ENCODE measurements around the gene IGFL2. TPM values are rescaled to one million over a fixed set of nuclear protein-coding genes. Genes with fewer than 3 reads are reported as not detected.

The IGFL2 gene
- total and polyA plus RNA-seq, 9 of the 15 experiments (the other 6 are each of a cell fraction or from before 2014, with no cell fraction given), result 0.42 to 1.7 (median 0.75) TPM; not detected in 2

DNA sequence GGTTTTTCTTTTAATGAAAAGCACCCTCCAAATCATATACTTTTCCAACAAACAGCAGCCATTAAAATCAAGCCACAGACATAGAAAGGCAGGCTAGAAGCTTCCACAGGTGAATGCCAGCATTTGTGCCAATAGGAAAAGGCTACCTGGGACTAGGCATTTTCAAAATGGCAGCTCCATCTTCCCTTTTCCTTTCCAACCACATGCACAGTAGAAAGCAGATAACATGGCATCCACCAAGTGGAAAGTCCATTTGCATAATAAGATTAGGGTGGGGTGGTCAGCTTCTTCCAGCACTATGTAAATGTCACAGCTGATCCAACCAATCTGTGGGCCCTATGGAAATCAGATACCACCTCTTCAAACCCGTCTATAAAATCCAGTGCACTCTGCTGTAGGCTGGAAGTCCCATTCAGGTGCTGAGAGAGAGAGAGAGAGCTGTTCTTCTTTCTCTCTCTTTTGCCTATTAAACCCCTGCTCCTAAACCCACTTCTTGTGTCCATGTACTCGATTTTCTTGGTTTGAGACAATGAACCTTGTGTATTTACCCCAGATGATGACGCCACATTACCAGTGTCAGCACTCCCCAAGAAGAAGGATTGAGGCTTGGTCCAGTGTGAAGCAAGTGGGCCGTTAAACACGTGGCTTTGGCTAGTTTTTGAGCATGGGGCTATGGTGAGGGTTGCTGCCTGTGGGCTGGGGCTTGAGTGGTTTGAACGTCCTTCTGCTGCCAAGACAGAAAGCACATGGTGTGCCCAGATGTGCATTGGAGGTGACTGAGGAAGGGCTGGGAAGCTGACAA lies 57.3 kb downstream of the IGFL2 start (continued):
- TF ChIP-seq PCBP1 (IDR thresholded peaks at IDR 0.05; ENCODE audit: low read depth, low read length, poor library complexity, severe bottlenecking) (no peak), HMG20A (CRISPR knock-in tag; conservative IDR thresholded peaks at IDR 0.05) (no peak), ASH1L (IDR thresholded peaks at IDR 0.05; ENCODE audit: borderline replicate concordance, low read depth, partially characterized antibody) (no peak), CUX1 (CRISPR knock-in tag; IDR thresholded peaks at IDR 0.05) (no peak), ZNF121 (CRISPR knock-in tag; conservative IDR thresholded peaks at IDR 0.05) (no peak), CSDE1 (IDR thresholded peaks at IDR 0.05) (no peak), ZNF668 (CRISPR knock-in tag; IDR thresholded peaks at IDR 0.05) (peak; percentile 60; the same call in 1 of the 2 replicates), ZNF583 (CRISPR knock-in tag; IDR thresholded peaks at IDR 0.05) (0 out of 2 replicates have a peak, but pooled peaks have one; percentile 44), CREBBP (IDR thresholded peaks at IDR 0.05; ENCODE audit: low read depth, low read length) (no peak), PTRF (tag; IDR thresholded peaks at IDR 0.05) (0 out of 2 replicates have a peak, but pooled peaks have one; percentile 18), ZBTB17 (CRISPR knock-in tag; IDR thresholded peaks at IDR 0.05) (0 out of 2 replicates have a peak, but pooled peaks have one; percentile 19), BRD9 (IDR thresholded peaks at IDR 0.05; ENCODE audit: low read depth, partially characterized antibody) (no peak), ZNF124 (CRISPR knock-in tag; IDR thresholded peaks at IDR 0.05) (no peak), TRIM24 (IDR thresholded peaks at IDR 0.05) (no peak), NFRKB (IDR thresholded peaks at IDR 0.05; ENCODE audit: low read depth) (peak; percentile 83; the same call in 1 of the 2 replicates), TBP (optimal IDR thresholded peaks at IDR 0.05; ENCODE audit: low read depth, low read length) (peak; percentile 26)
- TF ChIP-seq, protein P1, sequence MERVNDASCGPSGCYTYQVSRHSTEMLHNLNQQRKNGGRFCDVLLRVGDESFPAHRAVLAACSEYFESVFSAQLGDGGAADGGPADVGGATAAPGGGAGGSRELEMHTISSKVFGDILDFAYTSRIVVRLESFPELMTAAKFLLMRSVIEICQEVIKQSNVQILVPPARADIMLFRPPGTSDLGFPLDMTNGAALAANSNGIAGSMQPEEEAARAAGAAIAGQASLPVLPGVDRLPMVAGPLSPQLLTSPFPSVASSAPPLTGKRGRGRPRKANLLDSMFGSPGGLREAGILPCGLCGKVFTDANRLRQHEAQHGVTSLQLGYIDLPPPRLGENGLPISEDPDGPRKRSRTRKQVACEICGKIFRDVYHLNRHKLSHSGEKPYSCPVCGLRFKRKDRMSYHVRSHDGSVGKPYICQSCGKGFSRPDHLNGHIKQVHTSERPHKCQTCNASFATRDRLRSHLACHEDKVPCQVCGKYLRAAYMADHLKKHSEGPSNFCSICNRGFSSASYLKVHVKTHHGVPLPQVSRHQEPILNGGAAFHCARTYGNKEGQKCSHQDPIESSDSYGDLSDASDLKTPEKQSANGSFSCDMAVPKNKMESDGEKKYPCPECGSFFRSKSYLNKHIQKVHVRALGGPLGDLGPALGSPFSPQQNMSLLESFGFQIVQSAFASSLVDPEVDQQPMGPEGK (CRISPR knock-in tag; IDR thresholded peaks at IDR 0.05; ENCODE audit: borderline replicate concordance), result no peak
- TF ChIP-seq, protein P2, sequence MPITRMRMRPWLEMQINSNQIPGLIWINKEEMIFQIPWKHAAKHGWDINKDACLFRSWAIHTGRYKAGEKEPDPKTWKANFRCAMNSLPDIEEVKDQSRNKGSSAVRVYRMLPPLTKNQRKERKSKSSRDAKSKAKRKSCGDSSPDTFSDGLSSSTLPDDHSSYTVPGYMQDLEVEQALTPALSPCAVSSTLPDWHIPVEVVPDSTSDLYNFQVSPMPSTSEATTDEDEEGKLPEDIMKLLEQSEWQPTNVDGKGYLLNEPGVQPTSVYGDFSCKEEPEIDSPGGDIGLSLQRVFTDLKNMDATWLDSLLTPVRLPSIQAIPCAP (CRISPR knock-in tag; IDR thresholded peaks at IDR 0.05; ENCODE audit: borderline replicate concordance), result no peak
- TF ChIP-seq, protein P3, sequence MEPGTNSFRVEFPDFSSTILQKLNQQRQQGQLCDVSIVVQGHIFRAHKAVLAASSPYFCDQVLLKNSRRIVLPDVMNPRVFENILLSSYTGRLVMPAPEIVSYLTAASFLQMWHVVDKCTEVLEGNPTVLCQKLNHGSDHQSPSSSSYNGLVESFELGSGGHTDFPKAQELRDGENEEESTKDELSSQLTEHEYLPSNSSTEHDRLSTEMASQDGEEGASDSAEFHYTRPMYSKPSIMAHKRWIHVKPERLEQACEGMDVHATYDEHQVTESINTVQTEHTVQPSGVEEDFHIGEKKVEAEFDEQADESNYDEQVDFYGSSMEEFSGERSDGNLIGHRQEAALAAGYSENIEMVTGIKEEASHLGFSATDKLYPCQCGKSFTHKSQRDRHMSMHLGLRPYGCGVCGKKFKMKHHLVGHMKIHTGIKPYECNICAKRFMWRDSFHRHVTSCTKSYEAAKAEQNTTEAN (CRISPR knock-in tag; IDR thresholded peaks at IDR 0.05), result no peak

Measured in K562 (cell line).